ENCODE data around the gene ZNF280A. TPM values are rescaled to one million over a fixed set of nuclear protein-coding genes. Genes with fewer than 3 reads are reported as not detected.

The ZNF280A gene
- total RNA-seq, 1 experiment from 2014 or later = 0.81 TPM

- TF ChIP-seq REST (IDR thresholded peaks at IDR 0.05; ENCODE audit: low read depth) (no peak), YY1 (IDR thresholded peaks at IDR 0.05; ENCODE audit: extremely low read depth, insufficient replicate concordance, low read depth, low read length) (no peak), EZH2phosphoT487 (IDR thresholded peaks at IDR 0.05; ENCODE audit: borderline replicate concordance) (no peak), SP1 (IDR thresholded peaks at IDR 0.05; ENCODE audit: low read depth) (no peak), TCF7L2 (IDR thresholded peaks at IDR 0.05; ENCODE audit: borderline replicate concordance, extremely low read depth, insufficient read depth, insufficient read length) (no peak), JUND (IDR thresholded peaks at IDR 0.05) (no peak), MAX (IDR thresholded peaks at IDR 0.05) (no peak), ELF1 (IDR thresholded peaks at IDR 0.05; ENCODE audit: borderline replicate concordance, low read depth) (no peak), SIN3A (IDR thresholded peaks at IDR 0.05; ENCODE audit: low read depth) (no peak), CEBPB (IDR thresholded peaks at IDR 0.05; ENCODE audit: low read depth) (no peak), EZH2 (IDR thresholded peaks at IDR 0.05) (no peak)
Observed at GRCh38 chr22:22487869-22488597, 32.0 kb downstream of the ZNF280A start (continued).

- Histone ChIP-seq H3K36me3 (ENCODE audit: control insufficient read depth in 1 of 2, insufficient read depth in 2 of 2, low read length in 2 of 2) (peaks cover 18 to 23% of the 10 kb centered on the region in 2 experiments), H3K9me3 (ENCODE audit: control insufficient read depth in 1 of 2, insufficient read depth in 1 of 2, low read depth in 1 of 2, low read length in 2 of 2) (no peaks in the 10 kb centered on the region), H3K27ac (ENCODE audit: low read depth, low read length) (no peak overlapping the region), H3K4me1 (ENCODE audit: control insufficient read depth in 1 of 2, insufficient read depth in 2 of 2, low read length in 2 of 2) (no peaks in the 10 kb centered on the region), H3K79me2 (ENCODE audit: insufficient read depth, low read length) (no peaks in the 10 kb centered on the region), H2AFZ (ENCODE audit: low read depth, low read length, poor library complexity, severe bottlenecking) (no peak overlapping the region), H3K4me2 (ENCODE audit: low read length) (no peak overlapping the region), H3K4me3 (replicated peaks in 1 of 2; ENCODE audit: low read depth in 1 of 2, low read length in 2 of 2) (no peak overlapping the region), H3K9me2 (ENCODE audit: insufficient read depth) (no peaks in the 10 kb centered on the region), H4K20me1 (ENCODE audit: insufficient read depth) (no peaks in the 10 kb centered on the region), H3K27me3 (ENCODE audit: insufficient read depth, low read length) (no peaks in the 10 kb centered on the region), H3K9ac (ENCODE audit: low read length) (no peak overlapping the region)
- ATAC-seq = no peak
- no peak for DNase-seq (ENCODE audit: low read depth, low spot score)
- intact Hi-C loops (cut with micrococcal nuclease) = no loop called here
- ChIA-PET RAD21 (ENCODE audit: low non-redundant PET in 1 of 2, low total read pairs in 2 of 2, uncharacterized antibody in 2 of 2, unreplicated experiment in 2 of 2) (no interaction called here), POLR2A (no interaction called here), CTCF (no interaction called here)
- BruUV-seq (replicated peaks) = no TSS peak
- TF ChIP-seq SRF (IDR thresholded peaks at IDR 0.05; ENCODE audit: low read depth) = no peak
- TF ChIP-seq TCF7L2 (IDR thresholded peaks at IDR 0.05; ENCODE audit: borderline replicate concordance, extremely low read depth, insufficient read depth, insufficient read length) = no peak
- no peak for TF ChIP-seq EZH2phosphoT487 (IDR thresholded peaks at IDR 0.05; ENCODE audit: borderline replicate concordance)
- TF ChIP-seq ZNF274 (IDR thresholded peaks at IDR 0.05; ENCODE audit: low read depth, low read length) = no peak
- TF ChIP-seq RAD21 (IDR thresholded peaks at IDR 0.05; ENCODE audit: low read depth) = no peak
- no peak for TF ChIP-seq SIN3A (IDR thresholded peaks at IDR 0.05; ENCODE audit: low read depth)
- TF ChIP-seq SP1 (IDR thresholded peaks at IDR 0.05; ENCODE audit: low read depth) = no peak
- TF ChIP-seq REST (IDR thresholded peaks at IDR 0.05; ENCODE audit: low read depth) = no peak
- TF ChIP-seq CEBPB (IDR thresholded peaks at IDR 0.05; ENCODE audit: low read depth) = no peak
Observed at GRCh38 chr22:22487059-22487458, 33.0 kb downstream of the ZNF280A start.
